Measurements from ENCODE around the gene CDC42EP4.

DNA sequence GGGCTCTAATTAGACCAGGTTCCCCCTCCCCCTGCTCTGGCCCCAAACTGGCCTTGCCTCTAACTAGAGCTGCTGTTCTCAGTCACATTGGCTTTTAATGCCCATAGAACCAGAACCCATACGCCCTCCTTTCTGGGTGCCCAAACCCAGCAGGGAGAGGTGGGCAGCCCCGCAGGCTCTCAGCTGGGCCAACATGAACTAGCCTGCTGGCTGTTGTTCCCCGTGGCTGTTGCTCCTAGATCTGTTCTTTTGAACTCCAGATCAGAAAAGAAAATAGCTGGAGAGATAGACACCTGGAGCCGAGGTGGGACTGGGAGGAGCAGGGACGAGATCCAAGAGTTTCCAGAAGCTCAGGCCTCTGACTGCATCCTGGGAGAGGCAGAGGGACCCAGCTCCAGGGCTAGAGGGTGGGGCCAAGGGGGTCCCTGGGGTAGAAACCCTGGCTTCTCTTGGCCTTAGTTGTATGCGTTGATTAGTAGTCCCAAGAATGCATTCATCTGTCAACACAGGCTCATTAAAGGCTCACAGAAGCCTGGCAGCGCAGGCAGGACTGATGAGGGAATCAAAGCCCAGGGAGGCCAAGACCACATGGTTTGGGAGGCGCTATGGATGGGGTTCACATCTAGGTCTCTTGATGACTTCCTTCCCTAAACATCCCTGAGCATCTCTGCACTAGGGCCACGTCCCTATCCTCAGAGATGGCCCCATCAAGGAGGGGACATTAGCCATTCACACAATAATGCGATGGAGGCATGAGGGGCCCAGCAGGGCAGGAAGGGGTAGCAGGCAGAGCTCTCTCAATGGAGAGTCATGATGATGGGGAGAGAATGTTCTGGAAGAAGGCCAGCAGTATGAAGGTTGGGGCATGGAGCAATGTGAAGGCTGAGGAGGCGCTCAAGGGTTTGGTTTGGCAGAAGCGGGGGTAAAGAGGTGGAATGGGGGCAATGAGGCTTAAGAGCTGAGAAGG, 48.8 kb downstream of the CDC42EP4 start:
- TF ChIP-seq POLR2A (IDR thresholded peaks at IDR 0.05): no peak
- TF ChIP-seq, protein P1, sequence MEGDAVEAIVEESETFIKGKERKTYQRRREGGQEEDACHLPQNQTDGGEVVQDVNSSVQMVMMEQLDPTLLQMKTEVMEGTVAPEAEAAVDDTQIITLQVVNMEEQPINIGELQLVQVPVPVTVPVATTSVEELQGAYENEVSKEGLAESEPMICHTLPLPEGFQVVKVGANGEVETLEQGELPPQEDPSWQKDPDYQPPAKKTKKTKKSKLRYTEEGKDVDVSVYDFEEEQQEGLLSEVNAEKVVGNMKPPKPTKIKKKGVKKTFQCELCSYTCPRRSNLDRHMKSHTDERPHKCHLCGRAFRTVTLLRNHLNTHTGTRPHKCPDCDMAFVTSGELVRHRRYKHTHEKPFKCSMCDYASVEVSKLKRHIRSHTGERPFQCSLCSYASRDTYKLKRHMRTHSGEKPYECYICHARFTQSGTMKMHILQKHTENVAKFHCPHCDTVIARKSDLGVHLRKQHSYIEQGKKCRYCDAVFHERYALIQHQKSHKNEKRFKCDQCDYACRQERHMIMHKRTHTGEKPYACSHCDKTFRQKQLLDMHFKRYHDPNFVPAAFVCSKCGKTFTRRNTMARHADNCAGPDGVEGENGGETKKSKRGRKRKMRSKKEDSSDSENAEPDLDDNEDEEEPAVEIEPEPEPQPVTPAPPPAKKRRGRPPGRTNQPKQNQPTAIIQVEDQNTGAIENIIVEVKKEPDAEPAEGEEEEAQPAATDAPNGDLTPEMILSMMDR (IDR thresholded peaks at IDR 0.05): no peak
